ENCODE results near the gene FAM120A. TPM values are rescaled to one million over a fixed set of nuclear protein-coding genes. Genes with fewer than 3 reads are reported as not detected.
"Not testable (repeated sequence)": the region's sequence is repeated elsewhere in the genome, so short reads cannot be mapped to it uniquely, and the experiment has no call there.

FAM120A gene
- total and polyA plus RNA-seq, 7 donors: 59.9 to 106 (median 66.0) TPM

DNA sequence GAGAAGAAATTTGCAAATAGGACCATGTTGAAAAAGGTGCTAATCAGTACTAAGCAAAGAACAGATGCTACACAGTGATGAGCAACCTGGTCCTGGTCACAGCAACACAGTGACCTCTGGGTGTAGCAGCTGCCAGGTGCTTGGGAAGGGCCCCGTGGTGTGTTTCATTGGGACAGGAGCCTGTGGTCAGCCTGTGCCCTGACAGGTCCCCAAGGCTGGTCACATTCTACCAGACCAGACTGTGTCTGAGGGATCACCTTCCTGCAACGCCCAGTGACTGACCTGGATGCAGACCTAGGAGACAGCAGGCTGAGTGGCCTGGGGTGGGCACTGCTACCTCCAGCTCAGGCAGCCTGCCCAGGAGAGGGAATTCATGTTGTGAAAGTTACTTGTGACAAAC lies 56.7 kb downstream of the FAM120A start:
- Histone ChIP-seq H3K4me1 (peaks cover 0 to 43% (median 30%) of the 10 kb centered on the region in 4 donors), H3K27ac (no peak overlapping the region), H3K36me3 (no peaks in the 10 kb centered on the region), H3K4me3 (no peak overlapping the region), H3K9me3 (no peaks in the 10 kb centered on the region), H3K27me3 (no peaks in the 10 kb centered on the region)
- TF ChIP-seq POLR2A (IDR thresholded peaks at IDR 0.05) (no peak), EP300 (IDR thresholded peaks at IDR 0.05) (no peak), POLR2AphosphoS5 (IDR thresholded peaks at IDR 0.05) (no peak)
- TF ChIP-seq, protein P1, sequence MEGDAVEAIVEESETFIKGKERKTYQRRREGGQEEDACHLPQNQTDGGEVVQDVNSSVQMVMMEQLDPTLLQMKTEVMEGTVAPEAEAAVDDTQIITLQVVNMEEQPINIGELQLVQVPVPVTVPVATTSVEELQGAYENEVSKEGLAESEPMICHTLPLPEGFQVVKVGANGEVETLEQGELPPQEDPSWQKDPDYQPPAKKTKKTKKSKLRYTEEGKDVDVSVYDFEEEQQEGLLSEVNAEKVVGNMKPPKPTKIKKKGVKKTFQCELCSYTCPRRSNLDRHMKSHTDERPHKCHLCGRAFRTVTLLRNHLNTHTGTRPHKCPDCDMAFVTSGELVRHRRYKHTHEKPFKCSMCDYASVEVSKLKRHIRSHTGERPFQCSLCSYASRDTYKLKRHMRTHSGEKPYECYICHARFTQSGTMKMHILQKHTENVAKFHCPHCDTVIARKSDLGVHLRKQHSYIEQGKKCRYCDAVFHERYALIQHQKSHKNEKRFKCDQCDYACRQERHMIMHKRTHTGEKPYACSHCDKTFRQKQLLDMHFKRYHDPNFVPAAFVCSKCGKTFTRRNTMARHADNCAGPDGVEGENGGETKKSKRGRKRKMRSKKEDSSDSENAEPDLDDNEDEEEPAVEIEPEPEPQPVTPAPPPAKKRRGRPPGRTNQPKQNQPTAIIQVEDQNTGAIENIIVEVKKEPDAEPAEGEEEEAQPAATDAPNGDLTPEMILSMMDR (IDR thresholded peaks at IDR 0.05): no peak
- 94% methylated on average over 2 of the region's 2 CpGs for WGBS, 2 donors
- no peak for DNase-seq
- intact Hi-C loops (cut with DNase I): loop anchor here (5.0 kb wide), 1 partner anchor 56 kb away; the partner anchor contains the start of genes FAM120A and FAM120AOS

DNA sequence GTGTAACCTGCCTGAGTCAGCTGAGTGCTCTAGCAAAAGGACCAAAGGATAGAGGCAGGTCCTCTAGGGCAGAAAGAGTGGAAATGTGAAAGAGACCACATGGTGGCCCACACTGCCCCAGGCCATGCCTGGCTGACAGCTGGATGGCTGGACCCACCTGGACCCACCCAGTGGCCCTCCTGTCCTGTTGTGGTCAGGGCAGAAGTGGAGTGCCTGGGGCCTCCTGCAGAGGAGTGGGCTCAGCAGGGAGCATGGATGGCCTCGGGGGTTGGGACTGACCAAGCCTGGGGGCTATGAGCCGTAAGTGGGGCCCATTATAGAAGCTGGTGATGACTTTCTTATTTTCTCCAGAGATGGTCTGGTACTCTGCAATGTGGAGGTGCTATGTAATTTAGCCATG lies 57.6 kb downstream of the FAM120A start:
- Histone ChIP-seq H3K27me3 (no peaks in the 10 kb centered on the region), H3K4me3 (no peak overlapping the region), H3K27ac (no peak overlapping the region), H3K9me3 (no peaks in the 10 kb centered on the region), H3K4me1 (peaks cover 0 to 44% (median 30%) of the 10 kb centered on the region in 4 donors), H3K36me3 (no peaks in the 10 kb centered on the region)
- intact Hi-C loops (cut with DNase I): loop anchor here (5.0 kb wide), 1 partner anchor 57 kb away; the partner anchor contains the start of genes FAM120A and FAM120AOS
- no peak for DNase-seq
- TF ChIP-seq POLR2AphosphoS5 (IDR thresholded peaks at IDR 0.05) (no peak), POLR2A (IDR thresholded peaks at IDR 0.05) (no peak), EP300 (IDR thresholded peaks at IDR 0.05) (no peak)
- WGBS, 2 donors: 91 to 97% methylated on average over 2 of the region's 2 CpGs

DNA sequence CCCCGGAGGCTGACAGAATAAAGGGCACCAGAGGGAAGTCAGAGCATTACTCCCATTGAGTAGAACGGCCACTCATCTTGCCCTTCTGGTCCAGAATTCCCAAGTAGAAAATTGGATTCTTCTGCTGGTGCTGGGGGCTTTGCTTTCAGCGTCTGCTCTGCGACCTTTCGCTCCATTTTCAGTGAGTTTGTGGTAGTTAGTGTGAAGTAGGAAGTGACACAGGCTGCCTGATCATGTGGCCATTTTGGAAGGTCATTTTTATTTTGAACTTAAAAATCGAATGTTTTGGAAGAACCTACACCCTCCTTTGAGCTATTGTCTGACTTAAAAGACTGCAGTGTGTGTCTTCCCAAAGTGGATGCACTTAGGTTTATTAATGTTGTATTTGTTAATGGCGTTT lies 58.6 kb downstream of the FAM120A start:
- H3K27me3 ChIP-seq: no peaks in the 10 kb centered on the region
- no peaks in the 10 kb centered on the region for H3K9me3 ChIP-seq
- H3K36me3 ChIP-seq: no peaks in the 10 kb centered on the region
- no peak for DNase-seq
- H3K4me3 ChIP-seq: no peak overlapping the region
- intact Hi-C loops (cut with DNase I): no loop called here
- 88 to 91% methylated on average over 7 of the region's 7 CpGs for WGBS, 2 donors
- H3K4me1 ChIP-seq: peaks cover 0 to 36% (median 27%) of the 10 kb centered on the region in 4 donors
- H3K27ac ChIP-seq: peak overlapping the region in 2 of 4 donors; percentile 39 to 53
- TF ChIP-seq EP300 (IDR thresholded peaks at IDR 0.05): no peak
- TF ChIP-seq POLR2AphosphoS5 (IDR thresholded peaks at IDR 0.05): no peak
- TF ChIP-seq, protein P1 (IDR thresholded peaks at IDR 0.05): no peak
- no peak for TF ChIP-seq POLR2A (IDR thresholded peaks at IDR 0.05)

DNA sequence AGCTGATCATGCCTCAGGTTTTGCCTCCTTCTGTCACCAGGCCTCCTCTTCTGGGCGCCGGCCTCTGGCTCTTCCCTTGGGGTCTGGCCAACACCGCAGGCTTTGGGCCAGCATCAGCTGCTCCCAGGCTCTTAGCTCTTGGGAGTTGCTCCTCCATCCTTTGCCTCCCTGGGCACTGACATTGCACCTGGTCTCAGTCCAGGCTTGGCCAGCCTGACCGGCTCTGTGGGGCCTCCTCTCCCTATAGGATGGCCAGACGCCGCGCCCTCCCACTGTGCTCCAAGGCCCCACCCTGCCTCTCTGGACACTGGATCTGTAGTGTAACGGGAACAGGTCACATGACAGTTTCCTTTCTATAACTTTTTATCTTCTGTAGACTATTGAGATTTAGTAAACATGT lies 59.7 kb downstream of the FAM120A start:
- intact Hi-C loops (cut with DNase I); H3K4me3 ChIP-seq; H3K27me3 ChIP-seq; H3K36me3 ChIP-seq; H3K9me3 ChIP-seq: not testable (repeated sequence)
- peak in 1 of 4 donors; percentile 18 for TF ChIP-seq POLR2AphosphoS5 (IDR thresholded peaks at IDR 0.05)
- WGBS, 2 donors: 64 to 70% methylated on average over 8 of the region's 8 CpGs
- peaks cover 0 to 24% (median 15%) of the 10 kb centered on the region in 4 donors for H3K4me1 ChIP-seq
- H3K27ac ChIP-seq: peak overlapping the region in 3 of 4 donors; percentile 39 to 65 (median 53)
- peak; percentile 82 for DNase-seq

DNA sequence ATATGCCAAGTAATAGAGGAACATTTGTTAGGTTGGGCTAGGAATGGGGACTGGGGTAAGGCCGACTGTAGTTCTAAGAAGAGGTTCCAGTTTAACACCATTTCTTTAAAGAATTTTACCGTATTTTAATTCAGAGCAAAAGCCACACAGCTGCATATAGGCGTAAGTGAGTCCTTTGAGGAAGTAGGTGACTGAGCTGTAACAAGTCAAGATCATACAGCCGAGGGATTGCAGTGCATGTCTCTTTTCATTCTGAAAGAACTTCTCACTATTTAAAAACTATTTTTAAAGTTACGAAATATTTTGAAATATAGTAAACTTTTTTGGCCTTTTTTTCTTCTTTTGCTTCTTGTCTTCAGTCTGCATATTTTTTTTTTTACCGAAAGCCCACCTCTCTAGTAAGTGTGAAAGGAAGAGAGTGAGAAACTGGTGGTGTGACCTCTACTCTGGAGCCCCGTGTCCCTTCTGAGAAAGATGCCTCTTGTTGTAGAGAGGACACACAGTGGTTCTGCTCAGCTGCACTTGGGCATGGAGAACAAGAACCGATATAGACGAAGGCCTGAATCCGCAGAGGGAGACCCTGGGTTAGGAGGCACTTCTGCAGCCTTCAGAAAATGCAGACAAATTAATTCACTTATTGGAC lies 60.8 kb downstream of the FAM120A start:
- H3K9me3 ChIP-seq: not testable (repeated sequence)

DNA sequence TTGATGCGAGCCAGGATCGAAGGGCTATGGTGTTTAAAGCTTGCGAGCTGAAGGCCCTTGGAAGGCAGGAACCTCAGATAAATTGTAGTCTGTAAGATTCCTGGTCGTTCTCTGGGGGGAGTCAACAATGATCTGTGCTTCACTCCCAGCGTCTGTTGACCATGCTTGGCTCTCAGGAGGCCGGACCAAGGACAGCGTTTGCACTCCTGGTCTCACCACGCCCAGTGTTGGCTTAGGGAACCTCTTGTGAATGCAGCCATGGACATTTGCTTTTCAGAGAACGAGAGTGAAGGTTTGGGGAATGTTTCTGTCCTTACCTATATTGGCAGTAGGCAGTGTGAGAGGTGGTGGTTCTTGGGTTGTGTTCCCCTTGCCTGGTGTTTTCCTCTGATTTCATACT lies 62.1 kb downstream of the FAM120A start:
- Histone ChIP-seq H3K27ac (no peak overlapping the region), H3K9me3 (no peaks in the 10 kb centered on the region), H3K36me3 (peaks cover 0 to 22% (median 1%) of the 10 kb centered on the region in 4 donors), H3K27me3 (no peaks in the 10 kb centered on the region), H3K4me1 (peaks cover 0 to 24% (median 13%) of the 10 kb centered on the region in 4 donors), H3K4me3 (no peak overlapping the region)
- no peak for TF ChIP-seq EP300 (IDR thresholded peaks at IDR 0.05)
- TF ChIP-seq, protein P1 (IDR thresholded peaks at IDR 0.05): no peak
- no peak for TF ChIP-seq POLR2AphosphoS5 (IDR thresholded peaks at IDR 0.05)
- TF ChIP-seq POLR2A (IDR thresholded peaks at IDR 0.05): no peak
- WGBS, 2 donors: 85 to 88% methylated on average over 9 of the region's 9 CpGs
- no peak for DNase-seq
- intact Hi-C loops (cut with DNase I): no loop called here

More for the DNA sequence above, 60.8 kb downstream of the FAM120A start:
- H3K27me3 ChIP-seq; DNase-seq; intact Hi-C loops (cut with DNase I); H3K4me3 ChIP-seq: not testable (repeated sequence)
- H3K36me3 ChIP-seq: peaks cover 0 to 13% (median 0%) of the 10 kb centered on the region in 4 donors
- WGBS, 2 donors: 69 to 81% methylated on average over 10 of the region's 10 CpGs
- peaks cover 0 to 24% (median 13%) of the 10 kb centered on the region in 4 donors for H3K4me1 ChIP-seq
- peak overlapping the region in 2 of 4 donors; percentile 53 to 65 for H3K27ac ChIP-seq

All from sigmoid colon (tissue), 7 donors.